ENCODE data around the gene KCNMB1. TPM values are rescaled to one million over a fixed set of nuclear protein-coding genes. Genes with fewer than 3 reads are reported as not detected.

KCNMB1 gene
- total RNA-seq, 1 experiment from 2014 or later = 1.00 TPM

DNA sequence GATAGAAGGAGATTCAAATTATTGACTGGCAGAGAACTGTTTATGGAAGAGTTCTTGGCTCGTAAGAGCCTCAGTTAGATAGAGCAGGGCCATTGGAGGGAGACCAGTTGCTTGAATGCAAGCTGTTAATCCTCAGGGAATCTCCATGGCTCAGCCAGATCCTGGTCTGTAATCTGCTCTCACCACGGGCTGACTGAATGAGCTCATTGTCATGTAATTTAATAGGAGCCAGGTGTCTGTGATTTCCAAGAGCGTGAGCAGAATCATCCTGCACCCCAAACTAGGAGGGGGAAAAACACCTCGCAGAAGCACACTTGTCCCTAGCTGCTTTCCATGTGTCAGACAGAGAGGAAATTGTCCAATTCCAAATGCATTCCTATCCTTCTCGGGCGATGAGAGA is 19.1 kb upstream of the KCNMB1 start:
- Histone ChIP-seq H3K4me3 (no peak overlapping the region), H3K27ac (no peak overlapping the region), H3K27me3 (replicated peaks) (0 out of 2 replicates have a peak, but pooled peaks cover 4% of the 10 kb centered on the region), H3K9me3 (replicated peaks) (no peaks in the 10 kb centered on the region), H3K36me3 (no peaks in the 10 kb centered on the region), H3K4me1 (replicated peaks) (no peaks in the 10 kb centered on the region)
- no peak for DNase-seq (ENCODE audit: low read depth in 1 of 2, low spot score in 2 of 2)

DNA sequence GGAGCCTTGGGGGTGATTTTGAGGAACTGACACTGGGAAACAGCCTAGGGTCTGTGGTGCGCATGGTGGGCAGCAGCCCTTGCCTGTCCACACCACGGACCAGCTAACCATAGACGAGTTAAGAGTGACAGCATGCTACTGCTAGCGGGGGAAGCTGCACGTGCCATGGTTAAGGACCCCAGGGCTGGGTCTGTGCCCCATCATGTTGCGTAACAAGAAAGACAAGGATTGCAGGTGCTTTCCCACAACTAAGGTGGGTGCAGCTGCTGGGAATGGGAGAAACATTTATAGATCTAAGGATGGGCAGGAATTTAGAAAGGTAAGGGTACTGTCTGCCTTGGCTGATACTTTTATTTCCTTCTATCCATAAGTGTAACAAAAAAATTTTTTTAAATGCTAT is 17.9 kb upstream of the KCNMB1 start:
- no peak for DNase-seq (ENCODE audit: low read depth in 1 of 2, low spot score in 2 of 2)
- Histone ChIP-seq H3K36me3 (no peaks in the 10 kb centered on the region), H3K27me3 (replicated peaks) (0 out of 2 replicates have a peak, but pooled peaks cover 4% of the 10 kb centered on the region), H3K4me3 (no peak overlapping the region), H3K27ac (no peak overlapping the region), H3K9me3 (replicated peaks) (no peaks in the 10 kb centered on the region), H3K4me1 (replicated peaks) (no peaks in the 10 kb centered on the region)

DNA sequence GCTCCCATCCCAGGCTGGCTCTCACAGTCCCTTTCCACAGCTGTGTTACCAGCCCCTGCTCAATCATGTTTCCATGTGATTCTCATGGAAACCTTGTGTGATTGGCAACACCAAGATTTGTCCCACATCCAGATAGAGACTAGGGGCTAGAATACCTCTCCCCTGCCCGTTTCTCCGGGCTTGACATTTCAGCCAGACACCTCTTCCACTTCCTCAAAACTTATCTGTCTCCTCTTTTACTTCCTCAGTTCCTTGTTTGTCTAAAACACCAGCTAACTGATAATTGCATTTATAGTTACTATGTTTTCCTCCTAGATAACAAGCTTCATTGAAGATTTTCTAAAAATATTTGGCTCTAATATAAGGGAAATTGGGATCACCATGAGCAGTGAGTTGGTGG is 16.6 kb upstream of the KCNMB1 start:
- no peaks in the 10 kb centered on the region for H3K4me1 ChIP-seq (replicated peaks)
- 0 out of 2 replicates have a peak, but pooled peaks cover 4% of the 10 kb centered on the region for H3K27me3 ChIP-seq (replicated peaks)
- no peak for DNase-seq (ENCODE audit: low read depth in 1 of 2, low spot score in 2 of 2)
- H3K27ac ChIP-seq = no peak overlapping the region
- no peak overlapping the region for H3K4me3 ChIP-seq
- H3K9me3 ChIP-seq (replicated peaks) = no peaks in the 10 kb centered on the region
- no peaks in the 10 kb centered on the region for H3K36me3 ChIP-seq

DNA sequence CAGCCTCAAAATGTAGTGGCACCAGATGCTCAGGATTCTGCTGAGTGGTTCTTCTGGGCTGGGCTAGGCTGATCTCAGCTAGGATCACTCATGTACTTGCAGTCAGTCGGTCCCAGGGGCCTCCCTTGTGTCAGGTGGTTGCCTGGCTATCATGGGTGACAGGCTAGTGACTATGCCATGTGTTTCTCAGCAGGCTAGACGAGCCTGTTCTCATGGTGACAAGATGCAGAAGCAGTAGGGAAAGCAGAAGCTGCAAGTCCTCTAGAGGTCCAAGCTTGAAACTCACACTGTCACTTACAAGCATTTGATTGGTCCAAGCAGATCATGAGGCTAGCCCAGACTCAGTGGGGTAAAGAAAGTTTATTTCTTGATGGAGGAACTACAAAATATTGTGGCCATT is 15.2 kb upstream of the KCNMB1 start:
- Histone ChIP-seq H3K4me1 (replicated peaks) (no peaks in the 10 kb centered on the region), H3K9me3 (replicated peaks) (no peaks in the 10 kb centered on the region), H3K27me3 (replicated peaks) (0 out of 2 replicates have a peak, but pooled peaks cover 4% of the 10 kb centered on the region), H3K4me3 (no peak overlapping the region), H3K27ac (no peak overlapping the region), H3K36me3 (no peaks in the 10 kb centered on the region)
- DNase-seq (ENCODE audit: low read depth in 1 of 2, low spot score in 2 of 2) = no peak

DNA sequence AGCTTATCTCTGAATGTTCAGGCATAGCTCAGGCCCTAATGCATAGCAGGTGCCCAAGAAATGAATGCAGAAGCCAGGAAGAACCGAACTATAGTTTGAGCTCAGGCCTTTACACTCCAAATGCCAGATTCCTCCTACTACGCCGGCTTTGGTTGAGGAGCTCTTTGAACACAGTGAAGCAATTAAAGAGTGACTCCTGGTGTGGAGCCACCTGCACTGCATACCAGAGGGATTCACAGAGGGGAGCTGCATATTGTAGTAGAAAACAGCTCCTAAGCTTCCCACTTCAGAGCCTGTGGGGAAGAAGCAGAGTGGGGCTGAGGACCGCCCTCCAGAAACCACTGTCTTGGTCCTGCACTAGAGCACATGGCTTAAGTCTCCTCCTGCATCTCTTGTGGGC is 14.5 kb upstream of the KCNMB1 start:
- no peak for DNase-seq (ENCODE audit: low read depth in 1 of 2, low spot score in 2 of 2)
- Histone ChIP-seq H3K36me3 (no peaks in the 10 kb centered on the region), H3K4me3 (no peak overlapping the region), H3K27ac (no peak overlapping the region), H3K27me3 (replicated peaks) (0 out of 2 replicates have a peak, but pooled peaks cover 4% of the 10 kb centered on the region), H3K4me1 (replicated peaks) (no peaks in the 10 kb centered on the region), H3K9me3 (replicated peaks) (no peaks in the 10 kb centered on the region)

DNA sequence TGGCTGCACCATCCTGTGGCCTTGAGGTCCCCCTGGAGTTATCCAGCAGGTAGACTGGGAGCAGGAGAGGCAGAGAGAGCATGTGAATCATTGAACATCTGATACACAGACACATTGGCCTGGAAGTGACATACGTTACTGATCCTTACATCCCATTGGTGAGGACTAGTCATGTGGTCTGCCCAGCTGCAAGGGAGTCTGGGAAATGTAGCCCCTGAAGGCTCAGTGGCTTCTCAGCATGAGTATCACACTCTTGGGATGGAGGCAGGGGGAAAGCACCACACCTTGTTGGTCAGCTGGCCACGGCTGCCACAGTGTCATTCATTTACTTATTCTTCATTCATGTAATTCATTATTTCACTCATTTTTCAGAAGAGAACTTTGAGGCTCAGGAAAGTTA is 13.3 kb upstream of the KCNMB1 start:
- Histone ChIP-seq H3K27me3 (replicated peaks) (0 out of 2 replicates have a peak, but pooled peaks cover 2% of the 10 kb centered on the region), H3K4me3 (no peak overlapping the region), H3K27ac (no peak overlapping the region), H3K9me3 (replicated peaks) (no peaks in the 10 kb centered on the region), H3K4me1 (replicated peaks) (no peaks in the 10 kb centered on the region), H3K36me3 (no peaks in the 10 kb centered on the region)
- no peak for DNase-seq (ENCODE audit: low read depth in 1 of 2, low spot score in 2 of 2)

DNA sequence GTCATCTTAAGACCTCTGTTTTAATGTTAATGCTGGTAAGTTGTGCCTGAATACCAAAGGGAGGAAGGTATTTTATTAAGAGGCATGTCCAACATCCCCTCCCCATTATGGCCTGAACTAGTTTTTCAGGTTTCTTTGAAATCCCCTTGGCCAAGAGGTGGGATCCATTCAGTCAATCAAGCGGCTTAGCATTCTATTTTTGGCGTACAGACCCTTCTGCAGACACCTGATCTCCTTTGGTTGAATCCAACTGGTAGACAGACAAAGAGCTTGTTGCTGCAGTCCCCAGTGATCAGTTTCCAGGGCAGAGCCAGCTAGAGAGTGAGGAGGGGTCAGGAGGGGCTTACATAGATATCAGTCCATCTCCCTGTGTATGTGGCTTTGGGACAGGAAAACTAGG is 7.9 kb upstream of the KCNMB1 start:
- Histone ChIP-seq H3K27ac (no peak overlapping the region), H3K4me3 (no peak overlapping the region), H3K27me3 (replicated peaks) (0 out of 2 replicates have a peak, but pooled peaks cover 2% of the 10 kb centered on the region), H3K9me3 (replicated peaks) (no peaks in the 10 kb centered on the region), H3K36me3 (no peaks in the 10 kb centered on the region), H3K4me1 (replicated peaks) (no peaks in the 10 kb centered on the region)
- DNase-seq (ENCODE audit: low read depth in 1 of 2, low spot score in 2 of 2) = no peak

DNA sequence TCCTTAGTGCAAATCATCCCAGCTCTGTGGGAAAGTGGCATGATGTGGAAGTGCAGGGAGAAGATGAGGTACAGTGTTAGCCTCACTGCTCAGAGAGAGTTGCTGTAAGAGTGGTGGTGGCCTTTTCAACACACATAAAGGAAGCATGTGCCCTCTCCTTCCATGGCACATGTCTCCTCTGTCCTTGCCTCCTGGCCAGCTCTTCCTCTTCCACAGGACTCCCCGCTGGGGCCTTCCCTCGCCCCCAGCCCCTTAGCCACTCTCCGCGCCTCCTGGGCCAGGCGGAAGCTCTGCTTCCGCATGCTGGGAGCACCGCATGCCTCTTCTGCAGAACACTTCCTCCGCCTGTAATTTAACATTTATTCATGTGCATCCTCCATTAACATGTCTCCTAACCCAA is 4.8 kb upstream of the KCNMB1 start:
- Histone ChIP-seq H3K4me3 (no peak overlapping the region), H3K27ac (no peak overlapping the region), H3K4me1 (replicated peaks) (no peaks in the 10 kb centered on the region), H3K36me3 (no peaks in the 10 kb centered on the region), H3K9me3 (replicated peaks) (no peaks in the 10 kb centered on the region), H3K27me3 (replicated peaks) (peaks cover 2% of the 10 kb centered on the region; the same call in 1 of the 2 replicates)
- no peak for DNase-seq (ENCODE audit: low read depth in 1 of 2, low spot score in 2 of 2)

DNA sequence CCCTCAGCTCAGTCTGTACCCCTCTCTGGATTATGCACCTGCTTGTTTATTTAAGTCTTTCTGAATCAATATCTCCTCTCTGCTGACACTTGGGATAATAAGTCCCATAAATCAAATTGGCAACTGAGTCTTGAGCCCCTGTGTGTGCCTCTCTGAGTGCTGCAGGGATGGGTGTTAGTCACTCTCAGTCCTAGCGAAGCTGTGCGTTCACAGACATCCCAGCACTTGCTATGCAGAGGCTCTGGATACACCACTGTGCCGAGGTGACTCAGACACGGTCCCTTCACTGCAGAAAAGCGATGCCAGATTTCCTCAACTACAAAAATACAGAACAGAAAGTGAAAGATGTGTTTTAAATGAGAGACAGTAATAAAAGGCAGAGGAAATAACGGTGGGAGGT is 4.1 kb upstream of the KCNMB1 start:
- peaks cover 2% of the 10 kb centered on the region; the same call in 1 of the 2 replicates for H3K27me3 ChIP-seq (replicated peaks)
- H3K27ac ChIP-seq = no peak overlapping the region
- H3K4me3 ChIP-seq = no peak overlapping the region
- DNase-seq (ENCODE audit: low read depth in 1 of 2, low spot score in 2 of 2) = no peak
- no peaks in the 10 kb centered on the region for H3K9me3 ChIP-seq (replicated peaks)
- no peaks in the 10 kb centered on the region for H3K36me3 ChIP-seq
- H3K4me1 ChIP-seq (replicated peaks) = no peaks in the 10 kb centered on the region

DNA sequence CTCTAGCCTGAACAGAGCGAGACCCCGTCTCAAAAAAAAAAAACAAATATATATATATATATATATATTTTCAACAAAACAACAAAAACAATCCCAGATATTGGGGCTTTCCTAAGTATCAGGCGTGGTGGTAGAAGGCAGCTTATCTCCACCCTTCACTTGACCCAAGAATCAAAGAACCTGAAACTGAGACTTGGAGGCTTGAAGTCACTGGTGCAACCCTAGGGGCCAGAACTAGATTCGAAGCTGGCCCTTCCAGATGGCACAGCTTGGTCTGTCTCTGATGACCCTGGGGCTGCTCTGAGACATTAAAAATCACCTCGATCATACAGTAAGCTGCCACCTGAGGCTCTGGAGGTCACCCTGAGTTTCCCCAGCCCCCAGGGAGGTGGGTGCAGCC is 1.3 kb upstream of the KCNMB1 start:
- Histone ChIP-seq H3K4me3 (no peak overlapping the region), H3K27me3 (replicated peaks) (peaks cover 7% of the 10 kb centered on the region; the same call in 1 of the 2 replicates), H3K4me1 (replicated peaks) (no peaks in the 10 kb centered on the region), H3K36me3 (no peaks in the 10 kb centered on the region), H3K9me3 (replicated peaks) (no peaks in the 10 kb centered on the region), H3K27ac (no peak overlapping the region)
- DNase-seq (ENCODE audit: low read depth in 1 of 2, low spot score in 2 of 2) = no peak

DNA sequence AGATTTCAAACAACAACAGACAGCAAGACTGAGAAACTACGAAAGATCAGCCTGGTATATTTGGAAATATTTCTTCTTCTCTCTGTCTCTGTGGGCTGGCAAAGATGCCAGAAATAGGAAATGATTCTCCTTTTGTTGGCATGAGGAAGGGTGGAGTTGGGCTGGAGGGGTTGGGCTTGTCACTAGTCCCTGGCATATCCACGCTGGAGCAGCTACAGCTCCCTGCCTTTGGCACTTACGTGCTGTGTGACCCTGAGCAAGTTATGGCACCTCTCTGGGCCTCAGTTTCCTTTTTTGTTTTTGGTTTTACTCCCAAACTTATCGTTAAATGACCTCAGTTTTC is 354 bp upstream of the KCNMB1 start:
- H3K4me1 ChIP-seq (replicated peaks) = no peaks in the 10 kb centered on the region
- no peaks in the 10 kb centered on the region for H3K9me3 ChIP-seq (replicated peaks)
- H3K27ac ChIP-seq = no peak overlapping the region
- no peak overlapping the region for H3K4me3 ChIP-seq
- no peaks in the 10 kb centered on the region for H3K36me3 ChIP-seq
- peaks cover 7% of the 10 kb centered on the region; the same call in 1 of the 2 replicates for H3K27me3 ChIP-seq (replicated peaks)
- no peak for DNase-seq (ENCODE audit: low read depth in 1 of 2, low spot score in 2 of 2)

DNA sequence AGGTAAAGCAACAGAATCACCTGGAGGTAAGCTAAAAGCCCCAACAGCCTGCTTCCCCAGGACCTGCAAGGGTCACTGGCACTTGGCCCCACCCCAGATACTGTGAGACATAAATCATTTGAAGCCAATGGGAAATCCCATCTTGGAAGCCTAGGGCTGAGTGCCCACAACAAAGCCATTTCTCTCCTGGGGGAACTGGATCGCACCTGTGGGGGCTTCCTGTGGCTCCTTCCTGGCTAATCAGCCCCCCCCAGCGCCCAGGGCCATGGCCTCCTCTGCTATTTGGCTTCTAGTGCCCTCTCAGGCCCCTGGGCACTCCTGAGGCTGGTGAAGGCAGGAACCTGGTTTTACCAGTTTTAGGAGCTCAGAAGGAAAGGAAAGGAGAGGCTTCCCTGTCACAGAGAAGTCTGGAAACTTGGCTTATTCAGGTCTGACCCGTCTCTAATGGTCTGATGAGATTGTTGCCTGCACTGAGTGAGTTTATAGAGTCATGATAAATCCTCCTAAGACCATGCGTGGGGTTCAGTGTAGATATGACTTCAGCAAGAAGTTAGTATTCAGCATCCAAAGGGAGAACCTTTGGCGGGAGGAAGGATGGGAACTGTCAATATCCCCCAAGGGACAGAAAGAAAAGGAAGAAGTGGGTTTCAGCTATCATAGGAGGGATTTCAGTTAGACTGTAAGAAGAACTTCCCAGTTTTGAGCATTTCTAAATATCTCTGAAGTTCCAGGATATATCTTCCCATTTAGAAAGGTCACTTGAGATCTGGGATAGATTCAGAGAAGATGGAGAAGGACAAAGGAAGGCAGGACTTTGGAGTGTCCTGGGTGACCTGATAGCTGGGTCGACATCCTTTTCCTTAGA is 1.2 kb downstream of the KCNMB1 start:
- H3K27ac ChIP-seq = no peak overlapping the region
- peaks cover 7% of the 10 kb centered on the region; the same call in 1 of the 2 replicates for H3K27me3 ChIP-seq (replicated peaks)
- no peak overlapping the region for H3K4me3 ChIP-seq
- no peaks in the 10 kb centered on the region for H3K36me3 ChIP-seq
- H3K9me3 ChIP-seq (replicated peaks) = no peaks in the 10 kb centered on the region
- DNase-seq (ENCODE audit: low read depth in 1 of 2, low spot score in 2 of 2) = no peak
- H3K4me1 ChIP-seq (replicated peaks) = no peaks in the 10 kb centered on the region

DNA sequence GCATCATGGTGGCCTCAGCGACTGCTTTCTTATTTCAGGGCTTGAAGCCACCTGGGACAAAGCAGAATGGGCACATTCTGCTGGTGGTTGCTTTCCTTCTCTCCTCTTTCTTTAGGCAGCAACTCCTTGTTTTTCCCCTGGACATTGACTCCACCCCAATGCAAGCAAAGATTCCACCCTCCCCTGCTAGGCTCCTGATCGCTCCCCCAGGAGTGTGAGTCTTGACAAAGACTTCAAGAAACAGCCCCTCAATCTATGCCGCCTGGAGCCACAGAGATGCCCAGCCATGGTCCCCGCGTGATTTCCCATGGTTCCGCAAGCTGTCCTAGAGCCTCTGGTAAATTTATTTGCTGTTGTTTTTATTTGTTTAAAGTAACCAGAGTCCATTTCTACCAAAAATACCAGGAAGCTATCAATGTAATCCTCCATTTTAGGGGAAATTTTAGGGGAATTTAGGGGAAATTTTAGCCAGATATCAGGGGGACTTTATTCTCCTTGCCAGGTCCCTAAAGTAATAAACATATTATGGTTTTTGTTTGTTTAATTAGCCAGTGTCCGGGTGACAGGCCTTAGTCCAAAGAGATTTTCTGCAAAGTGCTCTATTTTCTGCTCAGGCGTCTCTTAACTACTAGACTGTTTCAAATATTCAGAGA is 2.3 kb downstream of the KCNMB1 start:
- no peak overlapping the region for H3K27ac ChIP-seq
- no peaks in the 10 kb centered on the region for H3K4me1 ChIP-seq (replicated peaks)
- DNase-seq (ENCODE audit: low read depth in 1 of 2, low spot score in 2 of 2) = no peak

DNA sequence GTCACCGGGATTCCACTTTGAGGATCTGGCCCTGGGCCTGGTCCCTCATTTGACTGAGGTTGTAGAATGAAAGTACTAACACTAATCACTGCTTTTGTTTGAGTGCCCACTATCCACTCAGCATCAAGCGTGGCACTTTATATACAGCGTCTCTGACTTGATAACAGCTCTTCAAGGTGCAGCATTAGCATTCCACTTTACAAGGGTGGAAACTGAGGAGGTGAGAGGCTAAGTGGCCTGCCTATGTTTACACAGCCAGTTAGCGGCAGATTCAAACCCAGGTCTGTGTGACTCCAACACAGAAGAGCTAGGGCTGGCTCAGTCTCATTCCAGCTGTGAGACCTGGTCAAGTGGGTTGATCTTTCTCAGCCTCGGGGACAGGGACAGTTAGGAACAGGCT is 5.9 kb downstream of the KCNMB1 start:
- no peak overlapping the region for H3K27ac ChIP-seq
- DNase-seq (ENCODE audit: low read depth in 1 of 2, low spot score in 2 of 2) = no peak
- H3K4me1 ChIP-seq (replicated peaks) = no peaks in the 10 kb centered on the region
- no peak overlapping the region for H3K4me3 ChIP-seq
- H3K27me3 ChIP-seq (replicated peaks) = peaks cover 7% of the 10 kb centered on the region; the same call in 1 of the 2 replicates
- no peaks in the 10 kb centered on the region; the same call in 1 of the 2 replicates for H3K9me3 ChIP-seq (replicated peaks)
- H3K36me3 ChIP-seq = no peaks in the 10 kb centered on the region

More for the DNA sequence above, 2.3 kb downstream of the KCNMB1 start:
- H3K4me3 ChIP-seq = no peak overlapping the region
- no peaks in the 10 kb centered on the region for H3K36me3 ChIP-seq
- H3K9me3 ChIP-seq (replicated peaks) = no peaks in the 10 kb centered on the region
- peaks cover 7% of the 10 kb centered on the region; the same call in 1 of the 2 replicates for H3K27me3 ChIP-seq (replicated peaks)
